HepG2 (cell line): ENCODE data around the gene FETUB. TPM values are rescaled to one million over a fixed set of nuclear protein-coding genes. Genes with fewer than 3 reads are reported as not detected.

Experiments used
- ARID2 ChIP-seq: sonication (generic); formaldehyde crosslinking; IDR thresholded peaks from 2 replicates; pipeline ENCODE4 v1.8.1; 2022; ENCODE audit warnings: mild to moderate bottlenecking, missing genetic modification reagents, borderline replicate concordance
- CSRNP2 ChIP-seq: sonication (generic); formaldehyde crosslinking; conservative IDR thresholded peaks from 2 replicates; pipeline ENCODE4 v1.8.0; 2022; ENCODE audit warnings: low read depth, missing genetic modification reagents
- EEA1 ChIP-seq: sonication (generic); formaldehyde crosslinking; IDR thresholded peaks from 2 replicates; pipeline ENCODE4 v1.5.1; 2020; ENCODE audit warnings: mild to moderate bottlenecking, missing genetic modification reagents, borderline replicate concordance
- FOXC1 ChIP-seq: sonication (generic); formaldehyde crosslinking; IDR thresholded peaks from 2 replicates; pipeline ENCODE4 v1.8.0; 2022; ENCODE audit warnings: mild to moderate bottlenecking, missing genetic modification reagents, borderline replicate concordance
- FOXP1 ChIP-seq, 2 experiments: fragments of 450-650 bp in 1 of 2; IDR thresholded peaks; 2 replicates each; pipeline ENCODE4 v1.6.1; 2017 to 2018; ENCODE audit warnings: antibody characterized with exemption in 1 of 2
- HDAC2 ChIP-seq: sonication (generic); formaldehyde crosslinking; IDR thresholded peaks from 2 replicates; pipeline ENCODE4 v1.4.0; 2020; ENCODE audit warnings: missing genetic modification reagents
- HHEX ChIP-seq: IDR thresholded peaks from 2 replicates; pipeline ENCODE4 v1.6.1; 2016; ENCODE audit warnings: control low read depth
- HNRNPUL1 ChIP-seq: fragments of 200-400 bp; formaldehyde crosslinking; IDR thresholded peaks from 2 replicates; pipeline ENCODE4 v1.6.1; 2017; ENCODE audit warnings: low read depth, mild to moderate bottlenecking, low read length, moderate library complexity
- HOXA5 ChIP-seq: sonication (generic); formaldehyde crosslinking; IDR thresholded peaks from 2 replicates; pipeline ENCODE4 v1.4.0; 2020; ENCODE audit warnings: missing genetic modification reagents
- KLF12 ChIP-seq: sonication (generic); formaldehyde crosslinking; IDR thresholded peaks from 2 replicates; pipeline ENCODE4 v1.4.0; 2020; ENCODE audit warnings: missing genetic modification reagents, borderline replicate concordance
- NFIB ChIP-seq: sonication (generic); formaldehyde crosslinking; IDR thresholded peaks from 2 replicates; pipeline ENCODE4 v1.9.0; 2021; ENCODE audit warnings: missing genetic modification reagents, mild to moderate bottlenecking, borderline replicate concordance
- RBFOX2 ChIP-seq: fragments of 200-400 bp; formaldehyde crosslinking; IDR thresholded peaks from 2 replicates; pipeline ENCODE4 v1.6.1; 2017; ENCODE audit warnings: low read depth, mild to moderate bottlenecking, low read length
- SMAD1 ChIP-seq: sonication (generic); formaldehyde crosslinking; IDR thresholded peaks from 2 replicates; pipeline ENCODE4 v1.4.0; 2020; ENCODE audit warnings: missing genetic modification reagents, low read depth, mild to moderate bottlenecking, borderline replicate concordance
- SNAPC5 ChIP-seq: sonication (generic); formaldehyde crosslinking; IDR thresholded peaks from 2 replicates; pipeline ENCODE4 v1.8.1; 2023; ENCODE audit warnings: mild to moderate bottlenecking, missing genetic modification reagents, borderline replicate concordance
- SOX13 ChIP-seq, 3 experiments: fragments of 450-650 bp in 1 of 3; sonication (generic) in 1 of 3; formaldehyde crosslinking in 1 of 3; IDR thresholded peaks in 2 of 3; conservative IDR thresholded peaks in 1 of 3; 2 replicates each; pipeline versions ENCODE4 v1.5.0 to v1.6.1; 2016 to 2020; ENCODE audit warnings: antibody characterized with exemption in 1 of 3, mild to moderate bottlenecking in 1 of 3, missing compliant biosample characterization in 1 of 3, missing genetic modification reagents in 1 of 3, moderate library complexity in 1 of 3
- YEATS2 ChIP-seq: sonication (generic); formaldehyde crosslinking; IDR thresholded peaks from 2 replicates; pipeline ENCODE4 v1.4.0; 2020; ENCODE audit warnings: missing genetic modification reagents, borderline replicate concordance
- ZFP36L2 ChIP-seq: sonication (generic); formaldehyde crosslinking; IDR thresholded peaks from 2 replicates; pipeline ENCODE4 v1.4.0; 2020; ENCODE audit warnings: missing genetic modification reagents
- ZHX2 ChIP-seq, 2 experiments: sonication (generic) in 1 of 2; formaldehyde crosslinking in 1 of 2; IDR thresholded peaks; 2 replicates each; pipeline versions ENCODE4 v1.6.1 to v1.9.0; 2014 to 2022; ENCODE audit warnings: antibody characterized with exemption in 1 of 2, borderline replicate concordance in 1 of 2, inconsistent platforms in 1 of 2, low read depth in 1 of 2, missing genetic modification reagents in 1 of 2
- ZMYM4 ChIP-seq: sonication (generic); formaldehyde crosslinking; IDR thresholded peaks from 2 replicates; pipeline ENCODE4 v1.8.1; 2023; ENCODE audit warnings: mild to moderate bottlenecking, missing genetic modification reagents
- ZNF317 ChIP-seq: sonication (generic); formaldehyde crosslinking; IDR thresholded peaks from 2 replicates; pipeline ENCODE4 v1.5.0; 2020; ENCODE audit warnings: mild to moderate bottlenecking, missing genetic modification reagents
- ZZZ3 ChIP-seq: sonication (generic); formaldehyde crosslinking; IDR thresholded peaks from 2 replicates; pipeline ENCODE4 v1.4.0; 2020; ENCODE audit warnings: missing genetic modification reagents, mild to moderate bottlenecking, borderline replicate concordance
- polyA plus RNA-seq, 8 experiments: library from polyadenylated mRNA; depleted of rRNA in 3 of 8; stranded (reverse) in 7 of 8; unstranded in 1 of 8; fragments of >200 nt; fragmentation: Illumina TruSeq in 4 of 8; extraction: Trizol in 4 of 8; gene quantifications; 2 replicates each; pipeline versions ENCODE4 v1.2.1 to v1.2.3, GENCODE V29; 2011 to 2016; ENCODE audit warnings: low read depth in 4 of 8, missing spikeins in 1 of 8, mixed read lengths in 1 of 8; ENCODE audit not compliant: insufficient read depth in 1 of 8
- total RNA-seq, 5 experiments: library from RNA; depleted of rRNA; stranded (reverse); fragments of >200 nt; fragmentation: Illumina TruSeq; extraction: Trizol; gene quantifications; 2 replicates each; pipeline ENCODE4 v1.2.3, GENCODE V29; 2016; ENCODE audit warnings: low read depth in 1 of 5

The FETUB gene
- total and polyA plus RNA-seq, 2 of the 13 experiments (the other 11 are each of a cell fraction or from before 2014, with no cell fraction given), result 2.1 to 4.4 TPM

DNA sequence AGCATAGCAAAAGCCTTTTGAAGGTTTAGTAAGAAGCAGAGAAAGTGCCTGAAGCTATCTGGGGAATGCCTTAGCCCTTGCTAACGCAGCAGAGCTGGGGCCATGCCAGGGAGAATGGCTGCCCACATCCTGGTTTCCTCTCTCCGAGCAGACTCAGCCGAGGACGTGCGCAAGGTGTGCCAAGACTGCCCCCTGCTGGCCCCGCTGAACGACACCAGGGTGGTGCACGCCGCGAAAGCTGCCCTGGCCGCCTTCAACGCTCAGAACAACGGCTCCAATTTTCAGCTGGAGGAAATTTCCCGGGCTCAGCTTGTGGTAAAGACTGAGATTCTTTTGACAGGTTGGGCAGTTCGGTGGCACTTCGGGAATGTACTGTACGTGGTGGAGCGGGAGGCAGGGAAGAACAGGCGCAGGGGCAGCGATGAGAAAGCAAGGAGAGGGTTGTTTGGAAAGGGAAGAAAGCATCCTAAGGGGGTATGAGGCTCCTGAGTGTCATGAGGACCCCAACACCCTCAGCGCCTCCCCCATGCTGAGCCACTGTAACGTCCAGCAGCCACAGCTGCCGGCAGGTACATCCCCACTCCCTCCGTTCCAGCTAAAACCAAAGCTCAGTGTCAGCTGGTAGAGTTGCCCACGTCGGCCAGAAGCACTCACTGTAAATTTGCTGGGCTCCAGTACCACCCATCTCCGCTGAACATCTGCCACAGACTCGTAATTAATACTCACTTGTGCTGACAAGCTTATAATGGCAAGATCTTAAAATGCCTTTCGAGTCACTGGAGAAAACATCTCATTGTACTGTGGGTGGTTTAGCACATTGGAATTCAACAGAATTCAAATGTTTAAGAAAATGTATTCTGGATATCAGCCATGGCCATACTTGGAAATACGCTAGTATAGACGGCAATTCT lies 22.9 kb upstream of the FETUB start (continued):
- TF ChIP-seq CSRNP2 (CRISPR knock-in tag) (no peak), ARID2 (CRISPR knock-in tag) (no peak), NFIB (CRISPR knock-in tag) (no peak), ZHX2 (IDR thresholded peaks at IDR 0.05; ENCODE audit: low read depth) (no peak), ZHX2 (CRISPR knock-in tag; IDR thresholded peaks at IDR 0.05; ENCODE audit: borderline replicate concordance) (no peak), ZZZ3 (no peak), ZFP36L2 (no peak), SOX13 (IDR thresholded peaks at IDR 0.05) (no peak), SOX13 (CRISPR knock-in tag; conservative IDR thresholded peaks at IDR 0.05 in 1 of 2, IDR thresholded peaks at IDR 0.05 in 1 of 2) (0 out of 4 replicates have a peak, but pooled peaks of 1 of the 2 experiments have one; percentile 11), SMAD1 (no peak), SNAPC5 (CRISPR knock-in tag) (no peak; the same call in 1 of the 2 replicates), RBFOX2 (peak; percentile 96), ZMYM4 (CRISPR knock-in tag) (peak; percentile 57), ZNF317 (CRISPR knock-in tag) (no peak), HDAC2 (peak; percentile 23), FOXP1 (IDR thresholded peaks at IDR 0.05) (no peak), FOXP1 (CRISPR knock-in tag; IDR thresholded peaks at IDR 0.05) (no peak), HOXA5 (CRISPR knock-in tag) (no peak), HNRNPUL1 (no peak), FOXC1 (CRISPR knock-in tag) (no peak), YEATS2 (CRISPR knock-in tag) (no peak; the same call in 1 of the 2 replicates), EEA1 (no peak; the same call in 1 of the 2 replicates), KLF12 (CRISPR knock-in tag) (peak; percentile 16; the same call in 1 of the 2 replicates), HHEX (CRISPR knock-in tag) (no peak)
